ENCODE data around the gene HNRNPU. TPM values are rescaled to one million over a fixed set of nuclear protein-coding genes. Genes with fewer than 3 reads are reported as not detected.

Gene HNRNPU
- total and polyA plus RNA-seq, 2 experiments from 2014 or later = 298 to 316 TPM

DNA sequence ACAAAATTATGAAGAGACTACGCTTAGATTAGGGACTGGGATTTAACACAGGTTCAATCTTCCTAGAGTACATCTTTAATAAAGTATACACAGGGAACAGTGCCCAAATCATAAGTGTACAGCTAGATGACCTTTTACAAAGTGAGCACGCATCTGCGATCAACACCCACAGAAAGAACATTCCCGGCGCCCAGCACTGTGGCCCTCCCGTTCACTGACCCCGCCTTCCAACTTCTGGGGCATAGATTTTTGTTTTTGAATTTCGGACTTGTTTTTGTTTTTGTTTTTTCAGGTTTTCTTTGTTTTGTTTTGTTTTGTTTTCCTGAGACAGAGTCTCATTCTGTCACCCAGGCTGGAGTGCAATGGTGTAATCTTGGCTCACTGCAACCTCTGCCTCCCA lies 59.5 kb downstream of the HNRNPU start:
- Histone ChIP-seq H4K20me1 (ENCODE audit: insufficient read depth, poor library complexity, severe bottlenecking) (no peaks in the 10 kb centered on the region), H3K4me1 (ENCODE audit: insufficient read depth) (no peaks in the 10 kb centered on the region), H3K4me2 (no peak overlapping the region), H3K9me2 (replicated peaks; ENCODE audit: insufficient read depth) (no peaks in the 10 kb centered on the region), H3K27ac (no peak overlapping the region), H2AFZ (no peak overlapping the region), H3K4me3 (no peak overlapping the region), H3K79me2 (no peaks in the 10 kb centered on the region), H3K27me3 (no peaks in the 10 kb centered on the region), H3K9me3 (ENCODE audit: low read depth) (no peaks in the 10 kb centered on the region), H3K36me3 (replicated peaks; ENCODE audit: insufficient read depth, low read depth) (no peaks in the 10 kb centered on the region)
- 98% methylated on average over 8 of the region's 8 CpGs for WGBS (ENCODE audit: low lambda C conversion rate, missing lambda C conversion rate)
- no peak for TF ChIP-seq EZH2phosphoT487 (IDR thresholded peaks at IDR 0.05; ENCODE audit: low read depth, severe bottlenecking, unreplicated experiment)
- no peak for DNase-seq (ENCODE audit: low spot score)

DNA sequence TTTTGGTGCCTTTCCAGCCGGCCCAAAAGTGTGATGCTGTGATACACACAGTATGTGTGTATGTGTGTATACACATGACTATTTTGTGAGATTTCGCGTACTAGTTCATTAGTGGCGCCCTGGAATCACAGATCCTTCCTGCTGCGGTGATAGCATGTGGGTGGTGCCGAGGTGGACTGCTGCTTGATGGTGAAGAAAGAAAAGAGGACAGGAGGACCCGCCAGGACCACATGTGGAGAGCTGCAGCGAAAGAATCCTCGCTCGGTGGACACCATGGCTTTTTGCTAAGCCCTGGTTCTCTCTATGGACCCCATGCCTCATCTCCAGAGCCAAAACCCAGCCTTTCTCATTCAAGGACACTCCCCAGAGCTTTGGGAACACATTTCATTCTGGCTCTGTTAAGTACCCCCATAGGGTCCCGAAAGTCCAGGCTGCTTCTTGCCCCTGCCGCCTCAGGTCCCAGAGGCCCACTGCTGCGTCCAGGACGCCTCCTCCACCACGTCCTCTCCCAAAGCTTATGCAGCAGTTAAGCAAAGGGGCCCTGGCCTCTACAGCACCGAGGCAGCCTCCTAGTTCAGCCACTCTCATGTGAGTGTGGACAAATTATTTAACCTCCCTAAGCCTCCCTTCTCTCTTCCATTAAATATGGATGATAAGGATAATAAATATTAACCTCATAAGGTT lies 61.6 kb downstream of the HNRNPU start:
- Histone ChIP-seq H3K4me2 (no peak overlapping the region), H3K27ac (no peak overlapping the region), H3K36me3 (replicated peaks; ENCODE audit: insufficient read depth, low read depth) (no peaks in the 10 kb centered on the region), H3K27me3 (no peaks in the 10 kb centered on the region), H3K9me2 (replicated peaks; ENCODE audit: insufficient read depth) (no peaks in the 10 kb centered on the region), H3K4me3 (no peak overlapping the region), H4K20me1 (ENCODE audit: insufficient read depth, poor library complexity, severe bottlenecking) (no peaks in the 10 kb centered on the region), H3K79me2 (no peaks in the 10 kb centered on the region), H3K9me3 (ENCODE audit: low read depth) (no peaks in the 10 kb centered on the region), H2AFZ (no peak overlapping the region), H3K4me1 (ENCODE audit: insufficient read depth) (no peaks in the 10 kb centered on the region)
- no peak for DNase-seq (ENCODE audit: low spot score)
- 92% methylated on average over 16 of the region's 16 CpGs for WGBS (ENCODE audit: low lambda C conversion rate, missing lambda C conversion rate)
- TF ChIP-seq EZH2phosphoT487 (IDR thresholded peaks at IDR 0.05; ENCODE audit: low read depth, severe bottlenecking, unreplicated experiment) = no peak
- TF ChIP-seq, protein P1, sequence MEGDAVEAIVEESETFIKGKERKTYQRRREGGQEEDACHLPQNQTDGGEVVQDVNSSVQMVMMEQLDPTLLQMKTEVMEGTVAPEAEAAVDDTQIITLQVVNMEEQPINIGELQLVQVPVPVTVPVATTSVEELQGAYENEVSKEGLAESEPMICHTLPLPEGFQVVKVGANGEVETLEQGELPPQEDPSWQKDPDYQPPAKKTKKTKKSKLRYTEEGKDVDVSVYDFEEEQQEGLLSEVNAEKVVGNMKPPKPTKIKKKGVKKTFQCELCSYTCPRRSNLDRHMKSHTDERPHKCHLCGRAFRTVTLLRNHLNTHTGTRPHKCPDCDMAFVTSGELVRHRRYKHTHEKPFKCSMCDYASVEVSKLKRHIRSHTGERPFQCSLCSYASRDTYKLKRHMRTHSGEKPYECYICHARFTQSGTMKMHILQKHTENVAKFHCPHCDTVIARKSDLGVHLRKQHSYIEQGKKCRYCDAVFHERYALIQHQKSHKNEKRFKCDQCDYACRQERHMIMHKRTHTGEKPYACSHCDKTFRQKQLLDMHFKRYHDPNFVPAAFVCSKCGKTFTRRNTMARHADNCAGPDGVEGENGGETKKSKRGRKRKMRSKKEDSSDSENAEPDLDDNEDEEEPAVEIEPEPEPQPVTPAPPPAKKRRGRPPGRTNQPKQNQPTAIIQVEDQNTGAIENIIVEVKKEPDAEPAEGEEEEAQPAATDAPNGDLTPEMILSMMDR (IDR thresholded peaks at IDR 0.05; ENCODE audit: poor library complexity) = no peak
- no peak for TF ChIP-seq EZH2 (IDR thresholded peaks at IDR 0.05; ENCODE audit: borderline replicate concordance)

DNA sequence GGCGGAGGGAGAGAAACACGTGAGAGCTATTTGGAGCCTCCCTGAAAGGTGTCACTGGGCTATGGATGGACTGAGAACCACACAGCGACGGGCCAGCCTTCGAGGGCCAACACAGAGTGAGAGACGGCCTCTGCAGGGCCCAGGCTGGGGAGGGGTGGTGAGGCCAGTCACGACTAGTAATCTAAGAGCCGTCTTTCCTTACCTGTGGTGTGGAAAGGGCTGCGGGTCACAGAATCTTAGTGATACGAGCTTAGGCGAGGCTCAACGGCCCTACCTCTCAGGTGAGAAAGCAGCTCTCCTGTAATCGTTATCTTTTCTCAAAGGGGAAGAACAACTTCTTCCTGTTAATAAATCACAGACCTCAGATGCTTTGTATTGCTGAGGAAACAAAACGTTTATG lies 62.3 kb downstream of the HNRNPU start:
- TF ChIP-seq EZH2phosphoT487 (IDR thresholded peaks at IDR 0.05; ENCODE audit: low read depth, severe bottlenecking, unreplicated experiment) = no peak
- TF ChIP-seq, protein P1 (IDR thresholded peaks at IDR 0.05; ENCODE audit: poor library complexity) = no peak
- TF ChIP-seq EZH2 (IDR thresholded peaks at IDR 0.05; ENCODE audit: borderline replicate concordance) = no peak
- Histone ChIP-seq H3K36me3 (replicated peaks; ENCODE audit: insufficient read depth, low read depth) (no peaks in the 10 kb centered on the region), H3K4me3 (no peak overlapping the region), H3K27me3 (no peaks in the 10 kb centered on the region), H2AFZ (no peak overlapping the region), H3K9me3 (ENCODE audit: low read depth) (no peaks in the 10 kb centered on the region), H3K27ac (no peak overlapping the region), H4K20me1 (ENCODE audit: insufficient read depth, poor library complexity, severe bottlenecking) (no peaks in the 10 kb centered on the region), H3K4me2 (no peak overlapping the region), H3K9me2 (replicated peaks; ENCODE audit: insufficient read depth) (no peaks in the 10 kb centered on the region), H3K4me1 (ENCODE audit: insufficient read depth) (no peaks in the 10 kb centered on the region), H3K79me2 (no peaks in the 10 kb centered on the region)
- 49% methylated on average over 14 of the region's 14 CpGs for WGBS (ENCODE audit: low lambda C conversion rate, missing lambda C conversion rate)
- DNase-seq (ENCODE audit: low spot score) = peak; percentile 42

DNA sequence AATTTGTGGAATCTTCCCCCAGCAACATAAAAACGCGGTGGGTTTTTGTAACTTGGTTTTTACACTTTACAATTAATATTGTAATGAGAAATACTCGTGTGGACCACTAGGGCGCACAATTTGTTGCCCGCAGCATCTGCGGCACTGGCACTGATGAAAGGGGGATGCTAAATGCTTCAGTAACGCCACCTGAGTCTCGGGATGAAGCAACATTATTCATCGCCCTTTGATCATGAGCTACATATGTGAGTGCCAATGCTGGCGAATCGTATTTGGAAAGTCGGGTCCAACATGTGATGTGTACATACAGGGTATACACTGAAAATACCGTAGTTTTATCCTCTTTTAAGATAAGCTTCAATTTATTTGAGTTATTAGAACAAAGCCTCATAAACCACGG lies 63.1 kb downstream of the HNRNPU start:
- no peak overlapping the region for H3K4me3 ChIP-seq
- H3K4me1 ChIP-seq (ENCODE audit: insufficient read depth) = no peaks in the 10 kb centered on the region
- no peak overlapping the region for H3K27ac ChIP-seq
- no peak for DNase-seq (ENCODE audit: low spot score)
- no peaks in the 10 kb centered on the region for H3K36me3 ChIP-seq (replicated peaks; ENCODE audit: insufficient read depth, low read depth)
- H3K9me3 ChIP-seq (ENCODE audit: low read depth) = no peaks in the 10 kb centered on the region
- no peak for TF ChIP-seq EZH2phosphoT487 (IDR thresholded peaks at IDR 0.05; ENCODE audit: low read depth, severe bottlenecking, unreplicated experiment)
- TF ChIP-seq, protein P1 (IDR thresholded peaks at IDR 0.05; ENCODE audit: poor library complexity) = peak; percentile 37
- WGBS (ENCODE audit: low lambda C conversion rate, missing lambda C conversion rate) = 68% methylated on average over 14 of the region's 14 CpGs
- no peaks in the 10 kb centered on the region for H4K20me1 ChIP-seq (ENCODE audit: insufficient read depth, poor library complexity, severe bottlenecking)
- H3K27me3 ChIP-seq = no peaks in the 10 kb centered on the region
- no peaks in the 10 kb centered on the region for H3K9me2 ChIP-seq (replicated peaks; ENCODE audit: insufficient read depth)
- no peak overlapping the region for H3K4me2 ChIP-seq
- H2AFZ ChIP-seq = no peak overlapping the region
- H3K79me2 ChIP-seq = no peaks in the 10 kb centered on the region
